PFSK-1 (cell line): ENCODE results near the gene CALD1.

Experiments used
- FOXP2 ChIP-seq: optimal IDR thresholded peaks from 2 replicates; pipeline ENCODE3; 2011; ENCODE audit warnings: borderline replicate concordance, control low read depth, inconsistent platforms; ENCODE audit not compliant: insufficient read depth; ENCODE audit errors: extremely low read length, extremely low read depth
- POLR2AphosphoS5 ChIP-seq: IDR thresholded peaks from 2 replicates; pipeline ENCODE4 v1.6.1; 2012; ENCODE audit warnings: low read depth, mild to moderate bottlenecking, control low read depth, low read length, moderate library complexity
- REST ChIP-seq, 2 experiments: IDR thresholded peaks; 2 replicates each; pipeline versions ENCODE4 v1.6.1 to v1.8.0; 2011 to 2012; ENCODE audit warnings: low read depth in 2 of 2, low read length in 2 of 2, control low read depth in 1 of 2, inconsistent platforms in 1 of 2, mild to moderate bottlenecking in 1 of 2, moderate library complexity in 1 of 2; ENCODE audit not compliant: insufficient read depth in 1 of 2
- SIN3A ChIP-seq: IDR thresholded peaks from 2 replicates; pipeline ENCODE4 v1.6.1; 2012; ENCODE audit warnings: mild to moderate bottlenecking, low read length, moderate library complexity, borderline replicate concordance; ENCODE audit not compliant: insufficient read depth
- TAF1 ChIP-seq: IDR thresholded peaks from 2 replicates; pipeline ENCODE4 v1.6.1; 2012; ENCODE audit warnings: low read length, control low read depth, borderline replicate concordance; ENCODE audit not compliant: insufficient read depth

The CALD1 gene

GRCh38 chr7:134789967-134790685 lies 10.7 kb downstream of the CALD1 start:
- TF ChIP-seq TAF1 (no peak), FOXP2 (no peak), REST (IDR thresholded peaks at IDR 0.05; ENCODE audit: insufficient read depth in 1 of 2, low read depth in 2 of 2, low read length in 2 of 2) (no peak), POLR2AphosphoS5 (no peak), SIN3A (no peak)

GRCh38 chr7:134792968-134793367 lies 13.5 kb downstream of the CALD1 start:
- TF ChIP-seq TAF1 (no peak), SIN3A (no peak), FOXP2 (no peak), REST (IDR thresholded peaks at IDR 0.05; ENCODE audit: insufficient read depth in 1 of 2, low read depth in 2 of 2, low read length in 2 of 2) (no peak), POLR2AphosphoS5 (no peak)

- TF ChIP-seq TAF1 (no peak), SIN3A (no peak), POLR2AphosphoS5 (no peak)
Measured at GRCh38 chr7:134795231-134795630, 15.8 kb downstream of the CALD1 start.

- TF ChIP-seq TAF1 (no peak), POLR2AphosphoS5 (no peak), REST (IDR thresholded peaks at IDR 0.05; ENCODE audit: insufficient read depth in 1 of 2, low read depth in 2 of 2, low read length in 2 of 2) (no peak), FOXP2 (no peak)
Measured at GRCh38 chr7:134798155-134798554, 18.7 kb downstream of the CALD1 start.

GRCh38 chr7:134799377-134799776 lies 19.9 kb downstream of the CALD1 start:
- no peak for TF ChIP-seq REST (IDR thresholded peaks at IDR 0.05; ENCODE audit: insufficient read depth in 1 of 2, low read depth in 2 of 2, low read length in 2 of 2)
- no peak for TF ChIP-seq FOXP2
- no peak for TF ChIP-seq TAF1
- no peak for TF ChIP-seq SIN3A
- no peak for TF ChIP-seq POLR2AphosphoS5
